GM18868 (cell line): ENCODE data around the gene RCAN2.

Source experiments
- ATAC-seq: cut with Tn5 transposase; IDR thresholded peaks from one replicate; pipeline ENCODE4 v1.9.1; 2021; ENCODE audit warnings: mild to moderate bottlenecking, moderate library complexity; ENCODE audit not compliant: unreplicated experiment

The RCAN2 gene

GRCh38 chr6:46175976-46176375 is 315.3 kb downstream of the RCAN2 start:
- peak; percentile 48 for ATAC-seq

- ATAC-seq = peak; percentile 61
These were observed 315.8 kb downstream of the RCAN2 start for GRCh38 chr6:46175446-46175845.

- no peak for ATAC-seq
These were observed 316.3 kb downstream of the RCAN2 start for GRCh38 chr6:46174904-46175303.

GRCh38 chr6:46172176-46172575 is 319.1 kb downstream of the RCAN2 start:
- no peak for ATAC-seq
